ENCODE data around the gene SLC30A2. TPM values are rescaled to one million over a fixed set of nuclear protein-coding genes. Genes with fewer than 3 reads are reported as not detected.

The SLC30A2 gene
- total RNA-seq, 2 experiments from 2014 or later = not detected

GRCh38 chr1:26012864-26013263 lies 33.1 kb downstream of the SLC30A2 start:
- Mint-ChIP-seq H3K27ac (no peak overlapping the region), H3K4me1 (peaks cover 13% of the 10 kb centered on the region)

GRCh38 chr1:26010825-26011224 lies 35.1 kb downstream of the SLC30A2 start:
- no peaks in the 10 kb centered on the region for H3K9me3 Mint-ChIP-seq
- no peak for DNase-seq
- no peak overlapping the region for H3K27ac Mint-ChIP-seq
- H3K27me3 Mint-ChIP-seq = no peaks in the 10 kb centered on the region
- no peaks in the 10 kb centered on the region for H3K4me1 Mint-ChIP-seq
- no peaks in the 10 kb centered on the region for H3K36me3 Mint-ChIP-seq
- H3K4me3 Mint-ChIP-seq = no peak overlapping the region

More at GRCh38 chr1:26012864-26013263, 33.1 kb downstream of the SLC30A2 start:
- DNase-seq = no peak
- Mint-ChIP-seq H3K36me3 (no peaks in the 10 kb centered on the region), H3K4me3 (no peak overlapping the region), H3K27me3 (no peaks in the 10 kb centered on the region), H3K9me3 (no peaks in the 10 kb centered on the region)

GRCh38 chr1:26009796-26010447 lies 36.0 kb downstream of the SLC30A2 start:
- Mint-ChIP-seq H3K4me3 (no peak overlapping the region), H3K9me3 (no peaks in the 10 kb centered on the region), H3K27me3 (no peaks in the 10 kb centered on the region), H3K4me1 (no peaks in the 10 kb centered on the region), H3K27ac (no peak overlapping the region), H3K36me3 (no peaks in the 10 kb centered on the region)
- DNase-seq = no peak

- no peaks in the 10 kb centered on the region for H3K9me3 Mint-ChIP-seq
- H3K36me3 Mint-ChIP-seq = no peaks in the 10 kb centered on the region
- no peaks in the 10 kb centered on the region for H3K4me1 Mint-ChIP-seq
- no peak overlapping the region for H3K27ac Mint-ChIP-seq
- H3K4me3 Mint-ChIP-seq = no peak overlapping the region
- H3K27me3 Mint-ChIP-seq = no peaks in the 10 kb centered on the region
- no peak for DNase-seq
These were observed 39.2 kb downstream of the SLC30A2 start for GRCh38 chr1:26006710-26007109.

GRCh38 chr1:26005434-26006105 lies 40.3 kb downstream of the SLC30A2 start:
- no peaks in the 10 kb centered on the region for H3K4me1 Mint-ChIP-seq
- no peaks in the 10 kb centered on the region for H3K9me3 Mint-ChIP-seq
- no peaks in the 10 kb centered on the region for H3K36me3 Mint-ChIP-seq
- no peak for DNase-seq
- H3K27me3 Mint-ChIP-seq = no peaks in the 10 kb centered on the region
- H3K27ac Mint-ChIP-seq = no peak overlapping the region
- H3K4me3 Mint-ChIP-seq = no peak overlapping the region

- no peak overlapping the region for H3K4me3 Mint-ChIP-seq
- no peak overlapping the region for H3K27ac Mint-ChIP-seq
- no peaks in the 10 kb centered on the region for H3K36me3 Mint-ChIP-seq
- DNase-seq = no peak
- no peaks in the 10 kb centered on the region for H3K27me3 Mint-ChIP-seq
- peaks cover 1% of the 10 kb centered on the region for H3K4me1 Mint-ChIP-seq
- no peaks in the 10 kb centered on the region for H3K9me3 Mint-ChIP-seq
These were observed 42.2 kb downstream of the SLC30A2 start for GRCh38 chr1:26003756-26004155.

- Mint-ChIP-seq H3K27ac (no peak overlapping the region), H3K4me1 (peaks cover 6% of the 10 kb centered on the region), H3K36me3 (no peaks in the 10 kb centered on the region), H3K27me3 (no peaks in the 10 kb centered on the region), H3K4me3 (no peak overlapping the region), H3K9me3 (no peaks in the 10 kb centered on the region)
- DNase-seq = no peak
These were observed 42.7 kb downstream of the SLC30A2 start for GRCh38 chr1:26003262-26003661.

- Mint-ChIP-seq H3K36me3 (no peaks in the 10 kb centered on the region), H3K27ac (no peak overlapping the region)
These were observed 46.7 kb downstream of the SLC30A2 start for GRCh38 chr1:25999041-25999800.

GRCh38 chr1:25997828-25998761 lies 47.8 kb downstream of the SLC30A2 start, which contains the start of gene PAFAH2:
Gene PAFAH2, minus strand, starts transcription at chr1:25998063. Its CDS starts 7,247 bp downstream, at chr1:25990816.
- Mint-ChIP-seq H3K27me3 (no peaks in the 10 kb centered on the region), H3K36me3 (peaks cover 2% of the 10 kb centered on the region), H3K4me3 (peak within 1 kb of the TSS; percentile 97), H3K4me1 (peaks cover 22% of the 10 kb centered on the region), H3K27ac (peak within 1 kb of the TSS; percentile 98), H3K9me3 (no peaks in the 10 kb centered on the region)
- DNase-seq = peak; percentile 95

More at GRCh38 chr1:25999041-25999800, 46.7 kb downstream of the SLC30A2 start:
- no peaks in the 10 kb centered on the region for H3K27me3 Mint-ChIP-seq
- no peak for DNase-seq
- no peaks in the 10 kb centered on the region for H3K9me3 Mint-ChIP-seq
- H3K4me1 Mint-ChIP-seq = peaks cover 18% of the 10 kb centered on the region
- H3K4me3 Mint-ChIP-seq = no peak overlapping the region

- Mint-ChIP-seq H3K36me3 (peaks cover 2% of the 10 kb centered on the region), H3K4me1 (peaks cover 31% of the 10 kb centered on the region), H3K27ac (peak overlapping the region; percentile 98), H3K9me3 (no peaks in the 10 kb centered on the region), H3K4me3 (peak overlapping the region; percentile 97), H3K27me3 (no peaks in the 10 kb centered on the region)
- DNase-seq = no peak
These were observed 48.7 kb downstream of the SLC30A2 start for GRCh38 chr1:25996966-25997827.

- Mint-ChIP-seq H3K4me3 (no peak overlapping the region), H3K27me3 (no peaks in the 10 kb centered on the region), H3K9me3 (no peaks in the 10 kb centered on the region), H3K36me3 (peaks cover 4% of the 10 kb centered on the region), H3K27ac (no peak overlapping the region), H3K4me1 (peaks cover 47% of the 10 kb centered on the region)
- DNase-seq = no peak
These were observed 51.3 kb downstream of the SLC30A2 start for GRCh38 chr1:25994402-25995150.

- DNase-seq = no peak
- Mint-ChIP-seq H3K9me3 (no peaks in the 10 kb centered on the region), H3K4me3 (no peak overlapping the region), H3K4me1 (peaks cover 53% of the 10 kb centered on the region), H3K27ac (peak overlapping the region; percentile 45), H3K36me3 (peaks cover 6% of the 10 kb centered on the region), H3K27me3 (no peaks in the 10 kb centered on the region)
These were observed 52.5 kb downstream of the SLC30A2 start for GRCh38 chr1:25993197-25993951.

Measured in activated naive CD8-positive, alpha-beta T cell treated with anti-CD3 and anti-CD28 coated beads for 36 hours (primary cell).